ENCODE data around the gene HRAS. TPM values are rescaled to one million over a fixed set of nuclear protein-coding genes. Genes with fewer than 3 reads are reported as not detected.

Gene HRAS
- total and polyA plus RNA-seq, 4 donors, result 4.7 to 17.4 (median 10.9) TPM

DNA sequence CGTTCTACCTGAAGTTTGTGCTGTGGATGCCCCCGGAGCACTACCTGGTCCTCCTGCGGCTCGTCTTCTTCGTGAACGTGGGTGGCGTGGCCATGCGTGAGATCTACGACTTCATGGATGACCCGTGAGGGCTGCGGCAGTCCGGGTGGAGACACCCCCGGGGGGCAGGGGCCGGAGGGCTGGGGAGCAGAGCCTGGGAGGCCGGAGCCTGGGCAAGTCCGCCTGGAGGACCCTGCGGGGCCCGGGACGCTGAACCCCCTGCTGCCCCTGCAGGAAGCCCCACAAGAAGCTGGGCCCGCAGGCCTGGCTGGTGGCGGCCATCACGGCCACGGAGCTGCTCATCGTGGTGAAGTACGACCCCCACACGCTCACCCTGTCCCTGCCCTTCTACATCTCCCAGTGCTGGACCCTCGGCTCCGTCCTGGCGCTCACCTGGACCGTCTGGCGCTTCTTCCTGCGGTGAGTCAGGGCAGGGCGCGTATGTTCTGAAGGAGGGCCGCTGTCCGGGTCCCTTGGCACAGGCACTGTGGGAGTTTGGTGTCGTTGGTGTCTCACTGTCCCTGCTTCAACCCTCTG is 45.7 kb downstream of the HRAS start:
- no peak overlapping the region for H3K9ac ChIP-seq (ENCODE audit: low read depth in 1 of 2, low read length in 2 of 2)
- peaks cover 0 to 36% (median 11%) of the 10 kb centered on the region in 4 donors for H3K36me3 ChIP-seq (ENCODE audit: control insufficient read depth in 4 of 4, insufficient read depth in 3 of 4, low read depth in 1 of 4, low read length in 3 of 4)
- H3K4me3 ChIP-seq (ENCODE audit: low read depth in 1 of 3, low read length in 3 of 3), result no peak overlapping the region
- no peak for TF ChIP-seq EGR1 (IDR thresholded peaks at IDR 0.05; ENCODE audit: low read depth in 2 of 2)
- TF ChIP-seq, protein P1, sequence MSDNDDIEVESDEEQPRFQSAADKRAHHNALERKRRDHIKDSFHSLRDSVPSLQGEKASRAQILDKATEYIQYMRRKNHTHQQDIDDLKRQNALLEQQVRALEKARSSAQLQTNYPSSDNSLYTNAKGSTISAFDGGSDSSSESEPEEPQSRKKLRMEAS (IDR thresholded peaks at IDR 0.05), result no peak
- TF ChIP-seq, protein P2, sequence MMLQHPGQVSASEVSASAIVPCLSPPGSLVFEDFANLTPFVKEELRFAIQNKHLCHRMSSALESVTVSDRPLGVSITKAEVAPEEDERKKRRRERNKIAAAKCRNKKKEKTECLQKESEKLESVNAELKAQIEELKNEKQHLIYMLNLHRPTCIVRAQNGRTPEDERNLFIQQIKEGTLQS (IDR thresholded peaks at IDR 0.05), result no peak
- TF ChIP-seq FOXA2 (IDR thresholded peaks at IDR 0.05), result no peak
- no peak for TF ChIP-seq GABPA (IDR thresholded peaks at IDR 0.05 in 1 of 2, conservative IDR thresholded peaks at IDR 0.05 in 1 of 2)
- no peak for TF ChIP-seq TAF1 (conservative IDR thresholded peaks at IDR 0.05)
- no peak for TF ChIP-seq SP1 (IDR thresholded peaks at IDR 0.05)
- TF ChIP-seq, protein P3, sequence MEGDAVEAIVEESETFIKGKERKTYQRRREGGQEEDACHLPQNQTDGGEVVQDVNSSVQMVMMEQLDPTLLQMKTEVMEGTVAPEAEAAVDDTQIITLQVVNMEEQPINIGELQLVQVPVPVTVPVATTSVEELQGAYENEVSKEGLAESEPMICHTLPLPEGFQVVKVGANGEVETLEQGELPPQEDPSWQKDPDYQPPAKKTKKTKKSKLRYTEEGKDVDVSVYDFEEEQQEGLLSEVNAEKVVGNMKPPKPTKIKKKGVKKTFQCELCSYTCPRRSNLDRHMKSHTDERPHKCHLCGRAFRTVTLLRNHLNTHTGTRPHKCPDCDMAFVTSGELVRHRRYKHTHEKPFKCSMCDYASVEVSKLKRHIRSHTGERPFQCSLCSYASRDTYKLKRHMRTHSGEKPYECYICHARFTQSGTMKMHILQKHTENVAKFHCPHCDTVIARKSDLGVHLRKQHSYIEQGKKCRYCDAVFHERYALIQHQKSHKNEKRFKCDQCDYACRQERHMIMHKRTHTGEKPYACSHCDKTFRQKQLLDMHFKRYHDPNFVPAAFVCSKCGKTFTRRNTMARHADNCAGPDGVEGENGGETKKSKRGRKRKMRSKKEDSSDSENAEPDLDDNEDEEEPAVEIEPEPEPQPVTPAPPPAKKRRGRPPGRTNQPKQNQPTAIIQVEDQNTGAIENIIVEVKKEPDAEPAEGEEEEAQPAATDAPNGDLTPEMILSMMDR (IDR thresholded peaks at IDR 0.05; ENCODE audit: low read depth, low read length, missing input control), result no peak
- no peak for TF ChIP-seq RXRA (IDR thresholded peaks at IDR 0.05)
- TF ChIP-seq YY1 (IDR thresholded peaks at IDR 0.05), result no peak
- no peak for TF ChIP-seq RAD21 (IDR thresholded peaks at IDR 0.05)
- TF ChIP-seq, protein P4, sequence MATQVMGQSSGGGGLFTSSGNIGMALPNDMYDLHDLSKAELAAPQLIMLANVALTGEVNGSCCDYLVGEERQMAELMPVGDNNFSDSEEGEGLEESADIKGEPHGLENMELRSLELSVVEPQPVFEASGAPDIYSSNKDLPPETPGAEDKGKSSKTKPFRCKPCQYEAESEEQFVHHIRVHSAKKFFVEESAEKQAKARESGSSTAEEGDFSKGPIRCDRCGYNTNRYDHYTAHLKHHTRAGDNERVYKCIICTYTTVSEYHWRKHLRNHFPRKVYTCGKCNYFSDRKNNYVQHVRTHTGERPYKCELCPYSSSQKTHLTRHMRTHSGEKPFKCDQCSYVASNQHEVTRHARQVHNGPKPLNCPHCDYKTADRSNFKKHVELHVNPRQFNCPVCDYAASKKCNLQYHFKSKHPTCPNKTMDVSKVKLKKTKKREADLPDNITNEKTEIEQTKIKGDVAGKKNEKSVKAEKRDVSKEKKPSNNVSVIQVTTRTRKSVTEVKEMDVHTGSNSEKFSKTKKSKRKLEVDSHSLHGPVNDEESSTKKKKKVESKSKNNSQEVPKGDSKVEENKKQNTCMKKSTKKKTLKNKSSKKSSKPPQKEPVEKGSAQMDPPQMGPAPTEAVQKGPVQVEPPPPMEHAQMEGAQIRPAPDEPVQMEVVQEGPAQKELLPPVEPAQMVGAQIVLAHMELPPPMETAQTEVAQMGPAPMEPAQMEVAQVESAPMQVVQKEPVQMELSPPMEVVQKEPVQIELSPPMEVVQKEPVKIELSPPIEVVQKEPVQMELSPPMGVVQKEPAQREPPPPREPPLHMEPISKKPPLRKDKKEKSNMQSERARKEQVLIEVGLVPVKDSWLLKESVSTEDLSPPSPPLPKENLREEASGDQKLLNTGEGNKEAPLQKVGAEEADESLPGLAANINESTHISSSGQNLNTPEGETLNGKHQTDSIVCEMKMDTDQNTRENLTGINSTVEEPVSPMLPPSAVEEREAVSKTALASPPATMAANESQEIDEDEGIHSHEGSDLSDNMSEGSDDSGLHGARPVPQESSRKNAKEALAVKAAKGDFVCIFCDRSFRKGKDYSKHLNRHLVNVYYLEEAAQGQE (IDR thresholded peaks at IDR 0.05), result no peak
- TF ChIP-seq JUND (IDR thresholded peaks at IDR 0.05), result no peak
- no peak for TF ChIP-seq HNF4G (IDR thresholded peaks at IDR 0.05)
- TF ChIP-seq, protein P5, sequence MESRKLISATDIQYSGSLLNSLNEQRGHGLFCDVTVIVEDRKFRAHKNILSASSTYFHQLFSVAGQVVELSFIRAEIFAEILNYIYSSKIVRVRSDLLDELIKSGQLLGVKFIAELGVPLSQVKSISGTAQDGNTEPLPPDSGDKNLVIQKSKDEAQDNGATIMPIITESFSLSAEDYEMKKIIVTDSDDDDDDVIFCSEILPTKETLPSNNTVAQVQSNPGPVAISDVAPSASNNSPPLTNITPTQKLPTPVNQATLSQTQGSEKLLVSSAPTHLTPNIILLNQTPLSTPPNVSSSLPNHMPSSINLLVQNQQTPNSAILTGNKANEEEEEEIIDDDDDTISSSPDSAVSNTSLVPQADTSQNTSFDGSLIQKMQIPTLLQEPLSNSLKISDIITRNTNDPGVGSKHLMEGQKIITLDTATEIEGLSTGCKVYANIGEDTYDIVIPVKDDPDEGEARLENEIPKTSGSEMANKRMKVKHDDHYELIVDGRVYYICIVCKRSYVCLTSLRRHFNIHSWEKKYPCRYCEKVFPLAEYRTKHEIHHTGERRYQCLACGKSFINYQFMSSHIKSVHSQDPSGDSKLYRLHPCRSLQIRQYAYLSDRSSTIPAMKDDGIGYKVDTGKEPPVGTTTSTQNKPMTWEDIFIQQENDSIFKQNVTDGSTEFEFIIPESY (IDR thresholded peaks at IDR 0.05), result no peak
- no peak for TF ChIP-seq HNF4A (conservative IDR thresholded peaks at IDR 0.05)
- TF ChIP-seq NR2F2 (IDR thresholded peaks at IDR 0.05), result no peak
- TF ChIP-seq FOXA1 (IDR thresholded peaks at IDR 0.05), result no peak
- no peak for DNase-seq (ENCODE audit: low spot score)
- 97% methylated on average over 37 of the region's 37 CpGs for WGBS
- no peak overlapping the region for H3K27ac ChIP-seq (ENCODE audit: low read depth in 1 of 2, low read length in 2 of 2)
- H3K27me3 ChIP-seq (ENCODE audit: control insufficient read depth in 4 of 4, insufficient read depth in 4 of 4, low read length in 3 of 4), result no peaks in the 10 kb centered on the region
- H3K9me3 ChIP-seq (ENCODE audit: control insufficient read depth in 4 of 4, low read length in 3 of 4), result no peaks in the 10 kb centered on the region
- peaks cover 0 to 2% (median 0%) of the 10 kb centered on the region in 4 donors for H3K4me1 ChIP-seq (ENCODE audit: control insufficient read depth in 4 of 4, insufficient read depth in 4 of 4, low read length in 3 of 4)

Data from liver (tissue), 9 donors.